GM19397 (cell line): ENCODE results near the gene NRIP2.
"Not testable (repeated sequence)": the region's sequence is repeated elsewhere in the genome, so short reads cannot be mapped to it uniquely, and the experiment has no call there.

Experiments used
- ATAC-seq: cut with Tn5 transposase; IDR thresholded peaks from one replicate; pipeline ENCODE4 v1.9.1; 2021; ENCODE audit warnings: mild to moderate bottlenecking, moderate library complexity; ENCODE audit not compliant: unreplicated experiment

NRIP2 gene

GRCh38 chr12:2834581-2835491, at the start of gene NRIP2:
Gene NRIP2 (minus strand): TSS chr12:2835035. CDS start chr12:2834983, 52 bp downstream.
- ATAC-seq, result no peak

- no peak for ATAC-seq
These were observed 45.0 kb upstream of the NRIP2 start for GRCh38 chr12:2879853-2880252.

GRCh38 chr12:2877953-2878732, 43.3 kb upstream of the NRIP2 start:
- ATAC-seq, result no peak

GRCh38 chr12:2877047-2877952, 42.5 kb upstream of the NRIP2 start, which contains the start of the genes FOXM1 and RHNO1:
Gene FOXM1 (minus strand): TSS chr12:2877174. CDS start chr12:2874478, 2,696 bp downstream.
Gene RHNO1 (plus strand): TSS chr12:2877223. CDS start chr12:2885367, 8,144 bp downstream.
- peak; percentile 83 for ATAC-seq

- peak; percentile 38 for ATAC-seq
These were observed 41.7 kb upstream of the NRIP2 start for GRCh38 chr12:2876431-2877046.

- not testable (repeated sequence) for ATAC-seq
These were observed 34.3 kb upstream of the NRIP2 start for GRCh38 chr12:2868986-2869632.

GRCh38 chr12:2864198-2864597, 29.4 kb upstream of the NRIP2 start:
- no peak for ATAC-seq

- ATAC-seq, result not testable (repeated sequence)
These were observed 28.6 kb upstream of the NRIP2 start for GRCh38 chr12:2863402-2863801.

GRCh38 chr12:2862876-2863275, 28.0 kb upstream of the NRIP2 start:
- no peak for ATAC-seq

- ATAC-seq, result no peak
These were observed 25.3 kb upstream of the NRIP2 start for GRCh38 chr12:2860170-2860569.

GRCh38 chr12:2858944-2859421, 24.1 kb upstream of the NRIP2 start:
- ATAC-seq, result no peak

GRCh38 chr12:2858334-2858733, 23.5 kb upstream of the NRIP2 start:
- no peak for ATAC-seq

GRCh38 chr12:2857576-2857975, 22.7 kb upstream of the NRIP2 start:
- ATAC-seq, result no peak

GRCh38 chr12:2857021-2857431, 22.2 kb upstream of the NRIP2 start, which contains the start of gene TEX52:
Gene TEX52 (minus strand): TSS chr12:2857039. CDS start chr12:2857026, 13 bp downstream.
- ATAC-seq, result no peak

- ATAC-seq, result no peak
These were observed 21.2 kb upstream of the NRIP2 start for GRCh38 chr12:2856051-2856450.

GRCh38 chr12:2855546-2855945, 20.7 kb upstream of the NRIP2 start:
- ATAC-seq, result no peak

GRCh38 chr12:2854669-2855453, 20.0 kb upstream of the NRIP2 start:
- no peak for ATAC-seq

GRCh38 chr12:2853626-2854025, 18.8 kb upstream of the NRIP2 start:
- ATAC-seq, result no peak

- no peak for ATAC-seq
These were observed 17.1 kb upstream of the NRIP2 start for GRCh38 chr12:2851931-2852330.
